Activated T-helper 9 cell treated with anti-CD3 and anti-CD28 coated beads, Interleukin-2, amount 50 U/mL, for 16 hours (primary cell): ENCODE measurements around the gene SUCLA2.
"Not testable (repeated sequence)": the region's sequence is repeated elsewhere in the genome, so short reads cannot be mapped to it uniquely, and the experiment has no call there.

Experiments
- DNase-seq: peaks from one replicate; pipeline ENCODE4 v3.0.0-alpha.2; 2020; ENCODE audit warnings: low read depth

The SUCLA2 gene

DNA sequence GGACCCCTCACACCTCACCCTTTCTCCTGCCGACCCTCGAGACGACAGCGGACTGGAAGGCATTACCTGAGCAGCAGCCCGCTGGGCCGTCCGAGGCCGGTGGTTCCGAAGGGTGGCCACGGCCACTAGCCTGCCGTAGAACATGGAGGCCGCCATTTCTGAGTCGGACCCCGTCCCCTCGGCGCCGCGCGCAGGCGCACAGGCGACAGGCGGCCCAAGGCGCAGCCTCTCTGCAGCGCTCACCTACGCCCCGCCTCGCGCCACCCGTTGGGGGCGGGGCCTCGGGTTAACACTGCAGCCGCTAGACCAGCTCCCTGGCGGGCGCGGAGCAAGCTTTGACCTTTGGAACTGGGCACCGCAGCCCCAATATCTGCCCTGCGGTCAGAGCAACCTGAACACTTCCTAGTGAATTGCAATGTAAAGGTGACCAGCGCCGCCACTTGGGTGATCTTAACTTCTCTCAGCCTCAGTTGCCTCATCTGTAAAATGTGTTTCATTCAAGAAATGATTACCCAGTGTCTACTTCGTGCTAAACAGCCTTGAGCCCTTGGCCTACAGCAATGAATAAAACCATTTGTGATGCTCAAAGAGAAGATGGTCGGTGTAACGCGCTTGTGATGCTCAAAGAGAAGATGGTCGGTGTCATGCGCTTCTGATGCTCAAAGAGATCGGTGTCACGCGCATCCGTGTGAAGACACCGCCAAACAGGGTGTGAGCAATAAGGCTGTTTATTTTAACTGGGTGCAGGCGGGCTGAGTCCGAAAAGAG, at the start of gene SUCLA2:
Gene SUCLA2 (minus strand): TSS at position 160 of the 768 bp plus-strand sequence. CDS start 4 bp downstream, at position 156.
- peak; percentile 85 for DNase-seq

DNA sequence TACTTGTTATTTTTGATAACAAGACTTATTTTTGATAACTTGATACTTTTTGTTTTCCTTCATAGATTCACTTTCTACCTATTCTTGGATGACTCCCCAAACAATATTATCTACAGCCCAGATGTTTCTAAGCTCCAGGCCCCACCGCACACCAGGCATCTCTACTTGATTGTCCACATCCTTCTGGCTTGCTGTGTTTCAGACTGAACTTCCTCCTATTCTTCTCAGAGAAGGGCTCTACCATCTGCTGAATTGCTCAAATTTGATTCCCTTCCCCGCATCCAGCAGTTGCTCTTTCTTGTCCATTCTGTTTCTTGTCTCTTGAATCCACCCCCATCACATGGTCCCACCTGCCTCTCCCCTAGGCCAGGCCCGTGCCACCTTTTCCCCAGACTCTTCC, 49.5 kb upstream of the SUCLA2 start:
- no peak for DNase-seq

- DNase-seq, result no peak
Measured at GRCh38 chr13:48043789-48044503, 42.9 kb upstream of the SUCLA2 start.

GRCh38 chr13:48042894-48043293, 41.8 kb upstream of the SUCLA2 start:
- no peak for DNase-seq

DNA sequence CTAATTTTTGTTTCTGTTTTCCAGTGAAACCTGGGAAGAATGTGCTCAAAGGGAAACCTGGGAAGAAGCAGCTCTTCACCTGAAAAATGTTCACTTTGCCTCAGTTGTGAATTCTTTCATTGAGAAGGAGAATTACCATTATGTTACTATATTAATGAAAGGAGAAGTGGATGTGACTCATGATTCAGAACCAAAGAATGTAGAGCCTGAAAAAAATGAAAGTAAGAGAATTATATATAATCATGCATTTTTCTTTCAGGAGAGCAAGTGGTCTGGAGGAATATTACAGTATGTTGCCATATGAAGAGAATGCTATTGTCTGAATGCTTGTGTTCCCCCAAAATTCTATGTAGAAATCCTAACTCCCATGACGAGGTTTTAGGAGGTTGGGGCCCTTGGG, 39.8 kb upstream of the SUCLA2 start:
- DNase-seq, result no peak

DNA sequence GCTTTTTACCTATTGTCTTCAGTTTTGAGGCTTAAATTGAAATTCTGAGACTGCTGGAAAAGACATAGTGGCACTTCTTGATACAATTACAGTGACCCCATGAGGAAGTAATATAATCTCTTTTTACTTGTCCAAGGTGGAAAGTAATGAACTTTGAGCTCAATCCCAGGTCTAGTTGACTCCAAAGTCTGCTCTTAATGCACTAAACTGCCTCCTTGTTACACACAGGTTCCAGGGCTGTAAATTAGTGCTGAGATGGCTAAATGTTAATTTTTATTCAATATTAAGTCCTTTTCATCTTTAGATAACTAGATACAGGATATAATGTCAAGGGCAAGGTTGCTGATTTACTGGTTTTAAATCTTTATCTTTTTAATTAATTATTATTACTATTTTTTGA, 39.0 kb upstream of the SUCLA2 start:
- no peak for DNase-seq

DNA sequence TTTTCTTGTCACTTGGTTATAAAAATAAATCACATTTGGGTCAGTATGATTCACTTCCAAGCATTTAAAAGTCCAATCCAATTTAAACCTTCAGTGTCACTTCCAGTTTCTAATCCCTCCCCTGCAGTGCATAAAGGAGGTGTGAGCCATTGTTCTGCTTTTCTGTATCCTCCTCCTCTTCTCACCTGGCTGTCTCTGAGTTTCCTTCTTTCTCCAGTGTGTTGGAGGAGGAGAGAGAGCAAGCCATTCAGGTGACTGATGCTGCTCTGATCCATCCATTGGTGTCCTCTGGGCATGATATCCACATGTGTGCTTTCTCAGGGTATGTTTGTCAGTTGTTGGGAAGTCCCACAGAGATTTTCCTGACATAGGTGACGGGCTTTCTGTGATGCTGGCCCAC, 37.7 kb upstream of the SUCLA2 start:
- DNase-seq, result no peak

DNA sequence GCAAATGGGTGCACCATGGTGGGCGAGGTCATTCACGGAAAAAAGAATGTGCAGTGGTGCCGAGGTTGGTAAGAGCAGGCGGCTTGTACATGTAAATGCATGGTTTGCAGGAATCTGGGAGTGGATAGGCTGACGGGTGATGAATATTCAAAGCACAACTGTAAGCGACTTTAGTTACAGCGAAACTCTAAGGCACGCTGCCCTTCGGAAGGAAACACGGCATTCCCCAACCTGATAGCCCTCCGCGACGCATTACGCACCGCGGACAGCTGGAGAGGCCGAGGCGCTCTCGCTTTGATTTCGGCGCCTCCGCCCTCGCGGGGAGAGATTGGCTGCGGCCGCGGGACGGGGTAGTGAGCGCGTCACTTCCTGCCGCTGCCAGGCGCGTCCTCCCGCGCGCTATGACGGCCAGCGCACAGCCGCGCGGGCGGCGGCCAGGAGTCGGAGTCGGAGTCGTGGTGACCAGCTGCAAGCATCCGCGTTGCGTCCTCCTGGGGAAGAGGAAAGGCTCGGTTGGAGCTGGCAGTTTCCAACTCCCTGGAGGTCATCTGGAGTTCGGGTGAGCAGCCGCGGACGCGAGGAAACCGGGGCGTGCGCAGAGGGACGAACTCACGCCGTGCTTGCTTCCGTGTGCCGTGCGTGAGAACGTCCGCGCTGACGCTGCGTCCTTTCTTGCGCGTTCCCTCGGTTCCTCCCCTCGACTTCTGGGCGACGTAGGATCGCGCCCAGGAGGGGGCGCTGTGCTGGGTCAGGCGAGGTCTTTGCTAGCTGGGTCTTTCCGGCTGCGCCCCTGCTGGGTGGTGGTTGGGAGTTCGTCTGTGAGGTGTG, 36.5 kb upstream of the SUCLA2 start, which contains the start of gene NUDT15:
Gene NUDT15 (plus strand): TSS at position 381 of the 828 bp plus-strand sequence. CDS start 21 bp downstream, at position 402.
- peak; percentile 94 for DNase-seq

GRCh38 chr13:48029859-48030258, 28.8 kb upstream of the SUCLA2 start:
- no peak for DNase-seq

DNA sequence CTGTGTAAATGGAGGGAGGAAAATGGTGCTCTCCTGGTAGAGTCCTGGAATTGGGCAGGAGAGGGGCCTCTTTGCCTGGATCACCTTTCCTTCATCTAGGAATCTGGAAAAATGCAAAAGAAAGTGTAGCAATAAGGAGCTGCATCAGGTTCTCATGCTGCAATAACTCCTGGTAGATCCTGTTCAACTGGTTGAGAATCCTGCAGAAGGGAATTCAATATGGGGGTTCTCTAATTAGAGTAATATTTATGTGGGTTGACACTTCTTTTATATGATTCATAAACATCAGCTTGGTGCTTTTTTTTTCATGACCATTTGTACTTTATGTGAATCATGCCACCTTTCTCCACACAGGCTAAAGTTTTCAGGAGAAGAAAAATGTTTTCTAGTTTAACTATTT, 27.0 kb upstream of the SUCLA2 start:
- no peak for DNase-seq

GRCh38 chr13:48019796-48020195, 18.7 kb upstream of the SUCLA2 start:
- DNase-seq, result no peak

DNA sequence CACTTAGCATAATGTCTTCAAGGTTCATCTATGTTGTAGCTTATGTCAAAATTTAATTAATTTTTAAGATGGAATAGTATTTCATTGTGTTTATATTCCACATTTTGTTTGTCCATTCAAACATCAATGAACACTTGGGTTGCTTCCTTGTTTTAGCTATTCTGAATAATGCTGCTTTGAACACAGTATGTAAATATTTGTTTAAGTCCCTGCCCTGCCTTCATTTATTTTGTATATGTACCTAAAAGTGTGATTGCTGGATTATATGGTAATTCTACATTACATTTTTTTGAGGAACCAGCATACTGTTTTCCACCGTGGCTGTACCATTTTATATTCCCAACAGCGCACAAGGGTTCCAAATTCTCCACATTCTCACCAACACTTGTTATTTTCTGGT, 17.6 kb upstream of the SUCLA2 start:
- DNase-seq, result no peak

DNA sequence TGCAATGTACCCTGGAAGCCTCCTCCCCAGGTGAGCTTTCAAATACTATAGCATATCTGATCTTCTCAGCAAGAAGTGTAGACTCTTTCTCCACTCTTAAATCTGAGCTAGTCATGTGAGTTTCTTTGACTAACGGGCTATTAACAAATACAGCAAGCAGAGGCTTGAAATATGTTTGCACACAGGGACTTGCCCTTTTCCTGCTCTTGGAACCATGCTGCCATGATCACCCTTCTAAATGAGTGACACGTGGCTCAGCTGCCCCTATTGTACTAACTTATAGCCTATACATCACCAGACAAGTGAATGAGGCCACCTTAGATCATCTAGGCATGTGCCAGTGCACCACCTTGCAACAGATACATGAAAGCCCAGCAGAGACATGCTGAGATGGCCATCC, 13.3 kb upstream of the SUCLA2 start:
- no peak for DNase-seq

DNA sequence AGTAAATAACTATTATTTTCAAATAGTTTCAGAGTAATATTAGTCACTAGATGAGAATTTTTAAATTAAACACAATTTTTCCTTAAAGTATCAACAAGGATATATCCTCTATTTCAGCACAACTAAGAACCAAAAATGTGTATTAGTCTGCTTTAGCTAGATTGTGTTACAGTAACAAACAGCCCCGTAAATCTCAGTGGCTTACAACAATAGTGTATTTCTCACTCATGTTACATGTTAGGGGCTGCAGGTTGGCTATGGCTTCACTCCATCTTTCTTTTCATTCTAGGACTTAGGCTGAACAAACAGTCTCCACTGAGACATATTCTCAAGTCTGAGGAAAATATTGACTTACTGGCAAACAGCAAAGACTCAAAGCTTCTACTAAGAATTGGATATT, 11.6 kb upstream of the SUCLA2 start:
- no peak for DNase-seq

DNA sequence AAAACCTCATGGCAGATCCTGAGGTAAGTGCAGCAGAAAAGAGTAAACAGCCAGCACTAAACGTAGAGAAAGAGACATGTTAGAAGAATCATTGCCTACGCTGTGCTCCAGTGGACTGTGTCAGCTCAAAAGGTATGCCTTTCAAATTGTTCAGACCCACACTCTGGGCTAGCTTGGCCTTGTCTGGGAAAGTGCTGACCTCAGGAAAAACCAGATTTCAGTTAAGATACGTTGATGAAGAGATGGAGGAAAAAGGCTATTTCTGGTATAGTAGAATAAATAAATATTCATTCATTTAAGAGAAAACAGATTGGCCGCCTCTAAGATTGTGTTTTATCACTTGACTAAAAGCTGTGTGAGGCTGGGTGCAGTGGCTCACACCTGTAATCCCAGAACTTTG, 9.6 kb upstream of the SUCLA2 start:
- DNase-seq, result no peak

GRCh38 chr13:48009284-48009683, 8.2 kb upstream of the SUCLA2 start:
- DNase-seq, result no peak

- no peak for DNase-seq
Measured at GRCh38 chr13:48006396-48006795, 5.3 kb upstream of the SUCLA2 start.

DNA sequence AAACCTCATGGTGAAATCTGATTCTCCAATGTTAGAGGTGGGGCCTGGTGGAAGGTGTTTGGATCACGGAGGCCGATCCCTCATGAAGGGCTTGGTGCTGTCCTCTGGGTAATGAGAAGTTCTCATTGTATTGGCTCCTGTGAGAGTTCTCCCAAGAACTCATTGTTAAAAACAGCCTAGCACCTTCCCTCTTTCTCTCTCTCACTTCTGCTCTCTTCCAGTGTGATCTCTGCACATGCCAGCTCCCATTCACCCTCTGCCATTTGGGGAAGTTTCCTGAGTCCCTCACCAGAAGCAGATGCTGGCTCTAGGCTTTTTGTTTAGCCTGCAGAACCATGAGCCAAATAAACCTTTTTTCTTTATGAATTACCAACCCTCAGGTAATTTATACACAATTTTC, 3.1 kb upstream of the SUCLA2 start:
- DNase-seq, result no peak

DNA sequence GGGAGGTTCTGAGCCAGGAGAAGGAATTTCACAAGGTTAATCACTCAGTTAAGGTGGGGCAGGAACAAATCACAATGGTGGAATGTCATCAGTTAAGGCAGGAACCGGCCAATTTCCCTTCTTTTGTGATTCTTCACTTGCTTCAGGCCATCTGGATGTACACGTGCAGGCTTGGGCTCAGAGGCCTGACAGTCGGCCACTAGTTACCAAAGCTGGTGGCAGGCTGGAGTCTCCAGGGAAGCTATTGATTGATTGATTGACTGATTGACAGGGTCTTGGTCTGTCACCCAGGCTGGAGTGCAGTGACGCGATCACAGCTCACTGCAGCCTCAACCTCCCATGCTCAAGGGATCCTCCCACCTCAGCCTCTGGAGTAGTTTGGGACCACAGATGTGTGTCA, 926 bp upstream of the SUCLA2 start:
- not testable (repeated sequence) for DNase-seq

- DNase-seq, result no peak
Measured at GRCh38 chr13:48000559-48001113, 437 bp downstream of the SUCLA2 start.

DNA sequence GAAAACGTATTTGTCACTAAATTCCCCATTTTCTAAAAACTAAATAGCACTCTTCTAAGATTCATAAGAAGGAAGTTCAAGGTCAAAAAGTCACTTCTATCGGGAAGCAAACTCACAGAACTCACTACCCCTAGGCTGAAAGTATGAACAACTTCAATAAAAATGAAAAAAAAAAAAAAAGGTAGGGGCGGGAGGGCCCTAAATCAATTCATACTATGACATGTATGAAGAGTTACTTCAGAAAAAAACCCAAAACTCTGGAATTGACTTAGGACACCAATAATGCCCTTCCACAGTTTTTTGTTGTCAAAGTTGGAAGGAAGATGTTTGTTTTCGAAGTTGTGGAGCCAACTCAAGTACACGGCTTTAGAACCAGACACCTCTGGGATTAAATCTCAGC, 1.1 kb downstream of the SUCLA2 start:
- DNase-seq, result no peak

GRCh38 chr13:47997384-47997783, 3.7 kb downstream of the SUCLA2 start:
- DNase-seq, result no peak
